Measurements from ENCODE around the gene AGPAT4.
A peak's percentile ranks its signal among the peaks of the same experiment; 100 is the strongest.

The AGPAT4 gene

DNA sequence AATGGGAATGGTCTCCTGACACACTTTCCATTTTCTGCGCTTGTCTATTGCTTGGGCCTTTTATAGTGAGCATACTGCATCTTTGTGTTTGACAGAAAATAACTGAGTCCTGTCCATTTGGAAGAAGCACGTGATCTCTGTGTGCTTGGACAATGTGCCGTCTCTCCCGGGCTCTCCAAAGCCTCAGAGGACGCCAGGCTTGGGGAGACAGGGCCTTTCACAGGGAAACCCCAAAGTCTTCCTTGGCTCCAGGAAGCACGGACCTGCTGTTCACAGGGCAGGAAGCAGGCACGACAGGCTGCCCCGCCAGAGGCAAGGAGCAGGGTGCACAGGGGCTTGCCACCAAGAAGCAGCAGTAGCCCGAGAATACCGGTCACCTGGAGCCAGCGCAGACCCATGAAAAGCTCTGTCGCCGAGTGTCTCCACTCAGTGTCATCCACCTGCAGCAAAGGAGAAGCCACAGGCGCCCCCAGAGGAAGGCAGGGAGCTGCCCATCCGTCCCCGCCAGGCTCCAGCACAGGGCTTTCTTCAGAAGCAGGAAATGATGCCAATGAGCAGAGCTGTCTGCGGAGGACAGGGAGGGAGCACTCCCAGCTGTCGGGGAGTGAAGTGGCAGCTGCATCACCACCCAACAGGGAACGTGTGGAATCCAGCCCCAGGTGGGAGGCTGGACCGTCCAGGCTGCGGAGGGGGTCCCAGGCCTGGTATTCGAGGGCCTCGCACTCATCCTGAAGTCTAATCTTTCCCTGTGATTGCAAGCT is 135.1 kb downstream of the AGPAT4 start:
- H3K4me3 ChIP-seq (ENCODE audit: low read length), result no peak overlapping the region
- DNase-seq (ENCODE audit: low read depth), result no peak
- TF ChIP-seq, protein P1, sequence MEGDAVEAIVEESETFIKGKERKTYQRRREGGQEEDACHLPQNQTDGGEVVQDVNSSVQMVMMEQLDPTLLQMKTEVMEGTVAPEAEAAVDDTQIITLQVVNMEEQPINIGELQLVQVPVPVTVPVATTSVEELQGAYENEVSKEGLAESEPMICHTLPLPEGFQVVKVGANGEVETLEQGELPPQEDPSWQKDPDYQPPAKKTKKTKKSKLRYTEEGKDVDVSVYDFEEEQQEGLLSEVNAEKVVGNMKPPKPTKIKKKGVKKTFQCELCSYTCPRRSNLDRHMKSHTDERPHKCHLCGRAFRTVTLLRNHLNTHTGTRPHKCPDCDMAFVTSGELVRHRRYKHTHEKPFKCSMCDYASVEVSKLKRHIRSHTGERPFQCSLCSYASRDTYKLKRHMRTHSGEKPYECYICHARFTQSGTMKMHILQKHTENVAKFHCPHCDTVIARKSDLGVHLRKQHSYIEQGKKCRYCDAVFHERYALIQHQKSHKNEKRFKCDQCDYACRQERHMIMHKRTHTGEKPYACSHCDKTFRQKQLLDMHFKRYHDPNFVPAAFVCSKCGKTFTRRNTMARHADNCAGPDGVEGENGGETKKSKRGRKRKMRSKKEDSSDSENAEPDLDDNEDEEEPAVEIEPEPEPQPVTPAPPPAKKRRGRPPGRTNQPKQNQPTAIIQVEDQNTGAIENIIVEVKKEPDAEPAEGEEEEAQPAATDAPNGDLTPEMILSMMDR (conservative IDR thresholded peaks at IDR 0.05; ENCODE audit: low read depth, low read length), result no peak

DNA sequence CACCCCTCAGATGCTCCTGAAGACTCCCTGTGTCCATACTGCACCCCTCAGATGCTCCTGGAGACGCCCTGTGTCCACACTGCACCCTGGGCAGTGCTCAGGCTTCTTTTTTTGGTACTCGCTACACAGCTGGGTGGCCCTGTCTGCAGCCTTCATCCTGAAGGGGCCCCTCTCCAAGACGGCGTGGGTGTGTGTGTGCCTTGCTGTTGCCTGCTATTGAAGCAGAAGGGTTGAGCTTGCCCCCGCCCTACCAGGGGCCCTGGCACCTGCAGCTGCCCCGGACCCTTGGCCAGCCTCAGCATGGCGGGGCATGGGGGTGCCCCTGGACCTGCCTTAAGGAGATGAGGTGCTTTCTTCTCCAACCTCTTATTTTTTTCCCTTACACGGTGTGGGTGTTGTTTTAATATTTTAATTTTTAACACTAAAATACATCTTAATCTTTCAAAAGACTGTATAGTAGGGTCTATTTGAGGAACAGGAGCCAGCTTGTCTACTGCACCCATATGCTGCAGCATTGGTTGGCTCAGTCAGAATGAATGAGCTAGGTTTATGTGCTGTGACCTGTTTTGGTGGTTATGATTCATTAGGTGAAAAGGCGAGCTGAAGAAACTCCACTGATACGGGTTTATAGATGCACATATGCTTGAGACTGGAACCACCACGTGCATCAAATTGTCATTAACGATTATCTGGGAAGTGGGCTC is 135.9 kb downstream of the AGPAT4 start:
- TF ChIP-seq, protein P1 (conservative IDR thresholded peaks at IDR 0.05; ENCODE audit: low read depth, low read length), result no peak
- no peak for DNase-seq (ENCODE audit: low read depth)
- H3K4me3 ChIP-seq (ENCODE audit: low read length), result no peak overlapping the region

DNA sequence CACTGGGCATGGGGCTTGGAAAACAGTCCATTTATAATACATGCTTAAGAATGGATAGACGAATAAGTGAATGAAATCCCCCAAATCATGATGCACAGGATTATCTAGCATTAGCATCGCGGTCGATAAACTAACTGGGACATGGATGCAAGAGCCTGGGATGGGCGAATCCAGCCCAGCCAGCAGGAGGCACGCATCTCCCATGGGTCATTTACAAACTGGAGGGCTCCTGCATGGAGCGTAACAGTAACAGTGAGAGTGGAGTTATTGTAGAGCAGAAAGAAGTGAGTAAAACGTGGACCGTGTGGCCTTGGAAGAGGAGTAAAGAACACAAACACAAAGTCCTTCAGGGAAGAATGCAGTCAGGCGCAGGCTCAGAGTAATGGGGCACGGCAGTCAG is 136.5 kb downstream of the AGPAT4 start:
- no peak overlapping the region for H3K4me3 ChIP-seq (ENCODE audit: low read length)
- TF ChIP-seq, protein P1 (conservative IDR thresholded peaks at IDR 0.05; ENCODE audit: low read depth, low read length), result peak; percentile 16
- DNase-seq (ENCODE audit: low read depth), result no peak

DNA sequence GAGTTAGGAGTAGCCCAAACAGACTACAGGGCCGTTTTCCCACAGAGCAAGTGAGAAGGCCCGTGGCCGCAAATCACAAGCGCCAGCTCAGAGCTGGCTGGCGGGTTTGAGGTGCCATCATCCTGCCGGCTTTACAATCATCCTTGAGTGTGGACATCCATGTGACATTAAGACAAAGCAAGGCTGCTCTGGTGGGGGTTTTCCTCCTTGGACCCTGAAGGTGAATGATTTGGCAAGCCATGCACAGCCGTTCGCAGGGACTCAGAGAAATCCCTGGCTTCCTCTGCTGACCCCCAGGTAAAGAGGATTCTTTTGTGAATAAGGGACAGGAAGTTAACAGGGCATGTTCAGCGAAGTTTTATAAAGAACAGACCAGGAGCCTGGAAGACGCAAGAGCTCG is 137.2 kb downstream of the AGPAT4 start:
- TF ChIP-seq, protein P1 (conservative IDR thresholded peaks at IDR 0.05; ENCODE audit: low read depth, low read length), result no peak
- H3K4me3 ChIP-seq (ENCODE audit: low read length), result no peak overlapping the region
- no peak for DNase-seq (ENCODE audit: low read depth)

DNA sequence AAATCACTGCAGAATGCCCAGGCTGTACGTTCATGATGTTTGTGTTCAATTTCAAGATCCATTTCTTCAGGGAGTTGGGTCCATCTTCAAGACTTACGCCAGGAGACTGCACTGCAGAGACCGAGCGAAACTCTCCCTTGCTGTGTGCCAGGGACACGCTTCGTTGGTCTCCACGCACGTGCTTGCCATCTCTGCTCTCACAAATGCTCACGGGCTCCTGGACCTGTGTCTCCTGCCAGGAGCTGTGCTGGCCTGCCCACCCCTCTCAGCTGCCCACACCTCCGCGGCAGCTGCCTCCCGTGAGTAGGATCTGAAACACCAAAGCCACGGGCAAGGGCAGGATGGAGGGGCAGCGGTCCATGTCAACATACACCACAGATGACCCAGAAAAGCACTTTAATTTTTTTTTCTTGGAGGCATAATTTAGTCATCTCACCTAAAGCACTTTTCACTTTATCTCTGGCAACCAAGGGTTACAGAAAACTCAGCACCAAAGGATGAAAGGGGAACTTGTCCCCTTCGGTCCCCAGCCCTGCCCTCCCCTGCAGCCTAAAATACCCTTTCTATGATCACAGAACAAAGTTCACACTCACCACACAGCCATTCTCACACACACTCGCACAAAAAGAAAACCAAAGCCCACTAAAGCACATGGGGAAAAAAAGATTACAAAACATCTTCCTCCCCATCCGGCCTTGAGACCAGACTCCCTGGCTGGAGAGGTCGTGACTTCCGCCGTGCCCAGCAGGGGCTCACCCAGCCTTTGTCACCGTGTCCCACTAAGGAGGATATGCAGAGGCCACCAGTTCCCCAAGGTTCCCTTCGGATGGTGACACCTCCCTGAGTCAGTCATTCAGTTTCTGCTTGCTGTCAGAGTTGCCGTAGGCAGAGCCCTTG is 137.9 kb downstream of the AGPAT4 start:
- DNase-seq (ENCODE audit: low read depth), result no peak
- TF ChIP-seq, protein P1 (conservative IDR thresholded peaks at IDR 0.05; ENCODE audit: low read depth, low read length), result no peak
- no peak overlapping the region for H3K4me3 ChIP-seq (ENCODE audit: low read length)

DNA sequence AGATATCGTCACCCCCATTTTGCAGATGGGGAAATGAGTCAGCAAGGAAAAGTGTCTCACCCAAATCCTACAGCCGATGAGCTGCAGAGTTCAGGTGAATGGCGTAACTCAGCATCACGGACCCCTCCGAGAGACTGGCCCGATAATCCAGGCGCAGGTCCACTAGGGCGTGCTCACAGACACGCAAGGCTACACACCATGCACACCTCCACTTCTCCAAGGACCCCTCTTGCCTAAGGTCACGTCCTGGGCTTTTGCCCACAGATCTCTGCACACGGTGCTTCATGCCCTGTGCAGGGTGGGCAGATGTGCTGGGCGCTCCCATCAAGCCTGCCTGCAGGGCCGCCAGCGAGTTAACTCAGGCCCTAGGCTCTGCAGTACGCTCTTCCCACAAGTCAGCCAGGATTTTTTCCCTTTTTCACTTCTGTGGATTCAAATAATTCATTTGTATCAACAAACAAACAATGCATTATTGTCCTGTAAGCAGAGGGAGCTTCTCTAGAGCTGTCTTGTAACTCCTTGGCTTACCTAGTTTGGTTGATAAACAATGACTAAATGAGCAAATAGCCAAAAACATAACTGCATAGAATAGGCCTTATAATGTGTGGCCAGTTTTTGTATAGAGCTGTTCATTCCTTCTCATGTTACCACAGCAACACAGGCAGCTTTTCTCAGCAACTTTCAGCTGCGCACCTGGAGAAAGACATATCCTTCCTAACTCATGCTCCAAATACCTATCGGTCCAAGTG is 139.1 kb downstream of the AGPAT4 start:
- TF ChIP-seq, protein P1 (conservative IDR thresholded peaks at IDR 0.05; ENCODE audit: low read depth, low read length), result no peak

More for the DNA sequence above, 139.1 kb downstream of the AGPAT4 start:
- no peak for DNase-seq (ENCODE audit: low read depth)
- H3K4me3 ChIP-seq (ENCODE audit: low read length), result no peak overlapping the region
